Erythroblast (primary cell): ENCODE data around the gene MAST3.
"Not testable (repeated sequence)": the region's sequence is repeated elsewhere in the genome, so short reads cannot be mapped to it uniquely, and the experiment has no call there.

Experiments used
- DNase-seq, 2 experiments: peaks; one replicate each; lab custom pipeline; 2025; lab: John Stamatoyannopoulos, UW
- GATA1 ChIP-seq: IDR thresholded peaks from 2 replicates; pipeline ENCODE4 v1.6.1; 2011; ENCODE audit warnings: low read depth, mild to moderate bottlenecking, control low read depth, low read length, moderate library complexity
- POLR2A ChIP-seq: IDR thresholded peaks from 2 replicates; pipeline ENCODE4 v1.6.1; 2011; ENCODE audit warnings: mild to moderate bottlenecking, low read length

The MAST3 gene

DNA sequence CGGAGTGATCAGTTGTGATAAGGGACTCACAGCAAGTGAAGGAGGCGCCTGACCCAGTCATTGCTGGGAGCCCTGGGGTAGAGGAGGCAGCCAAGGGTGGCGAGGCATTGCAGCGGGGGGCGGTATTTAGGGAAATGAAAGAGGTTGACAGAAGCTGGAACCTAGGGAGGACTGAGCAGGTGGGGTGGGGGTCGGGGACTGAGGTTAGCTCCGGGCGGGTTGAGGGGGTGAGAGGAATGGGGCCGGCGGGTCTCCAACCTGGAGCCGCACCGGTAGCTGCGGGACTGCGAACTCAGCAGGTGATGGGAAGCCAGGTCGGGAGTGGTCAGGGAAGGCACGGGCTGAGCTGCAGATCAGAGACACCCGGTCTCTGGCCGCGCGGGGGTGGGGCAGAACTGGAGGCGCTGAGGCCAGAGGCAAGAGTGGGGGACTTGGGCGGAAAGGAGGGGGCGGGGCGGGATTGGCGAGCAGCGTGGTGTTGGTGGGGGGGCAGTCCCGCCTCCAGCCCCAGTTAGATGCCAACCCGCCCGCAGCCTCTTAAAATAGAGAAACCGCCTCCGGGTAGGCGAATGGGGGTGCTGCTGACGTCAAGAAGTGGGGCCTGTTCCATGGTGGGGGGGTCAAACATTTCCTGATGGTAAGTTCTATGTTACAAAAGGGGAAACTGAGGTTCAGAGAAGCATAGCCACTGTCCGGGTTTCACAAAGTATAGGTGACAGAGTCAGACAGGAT lies 1.5 kb downstream of the MAST3 start:
- peak; percentile 70 to 78 for DNase-seq
- TF ChIP-seq GATA1 (no peak), POLR2A (no peak)

DNA sequence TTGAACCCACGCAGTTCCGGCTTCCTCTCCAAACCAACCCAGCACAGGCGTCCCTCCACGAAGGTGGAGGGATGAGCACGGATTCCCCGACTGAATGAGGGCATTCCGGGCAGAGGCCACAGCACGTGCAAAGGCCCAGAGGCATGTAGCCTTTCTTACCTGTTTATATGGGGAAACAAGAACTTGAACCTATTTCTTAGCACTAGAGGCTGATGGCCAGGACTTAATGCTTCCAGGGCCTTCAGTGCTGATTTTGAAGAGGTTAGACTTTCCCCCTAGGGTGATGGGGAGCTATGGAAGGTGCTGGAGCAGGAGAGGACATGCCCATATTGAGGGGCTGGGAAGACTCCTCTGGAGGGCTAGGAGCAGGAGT lies 2.0 kb downstream of the MAST3 start:
- TF ChIP-seq GATA1: no peak
- DNase-seq: no peak

DNA sequence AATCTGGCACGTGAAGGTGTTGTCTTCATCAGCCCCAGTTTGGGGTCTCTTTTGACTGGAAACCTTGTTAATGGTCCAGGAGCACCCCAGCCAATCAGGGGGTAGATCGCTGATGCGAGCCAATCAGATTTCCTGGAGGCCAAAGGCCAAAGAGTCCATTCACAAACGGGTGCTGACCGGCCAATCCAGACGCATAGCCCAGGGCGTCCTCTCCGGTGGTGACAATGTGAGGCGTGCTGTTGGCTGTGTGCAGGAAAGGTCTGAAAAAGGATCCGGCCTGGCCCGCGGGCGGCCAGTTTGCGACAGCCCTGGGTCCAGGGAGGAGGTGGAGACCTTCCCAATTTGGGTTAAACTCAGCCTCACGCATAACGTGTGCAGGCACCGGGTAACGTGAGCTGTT lies 3.1 kb downstream of the MAST3 start:
- no peak for DNase-seq
- no peak for TF ChIP-seq POLR2A
- TF ChIP-seq GATA1: no peak

DNA sequence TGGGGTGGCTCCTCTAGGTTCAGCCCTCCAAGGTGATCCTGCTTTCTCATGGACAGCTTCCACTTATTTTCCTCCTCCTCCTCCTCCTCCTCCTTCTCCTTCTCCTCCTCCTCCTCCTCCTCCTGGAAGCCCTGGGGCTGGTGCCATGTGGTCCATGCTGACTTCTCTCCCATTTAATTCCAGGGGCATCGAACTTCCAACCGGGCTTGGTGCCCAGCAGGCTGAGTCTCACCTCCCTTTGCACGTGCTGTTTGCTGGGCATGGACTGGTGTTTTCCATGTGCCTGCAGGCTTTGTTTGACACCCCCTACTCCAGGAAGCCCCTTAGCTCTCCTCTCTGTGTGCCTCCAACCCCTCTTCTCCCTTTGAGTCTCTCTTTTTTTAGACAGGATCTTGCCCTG lies 3.7 kb downstream of the MAST3 start:
- TF ChIP-seq GATA1: no peak
- TF ChIP-seq POLR2A: no peak

DNA sequence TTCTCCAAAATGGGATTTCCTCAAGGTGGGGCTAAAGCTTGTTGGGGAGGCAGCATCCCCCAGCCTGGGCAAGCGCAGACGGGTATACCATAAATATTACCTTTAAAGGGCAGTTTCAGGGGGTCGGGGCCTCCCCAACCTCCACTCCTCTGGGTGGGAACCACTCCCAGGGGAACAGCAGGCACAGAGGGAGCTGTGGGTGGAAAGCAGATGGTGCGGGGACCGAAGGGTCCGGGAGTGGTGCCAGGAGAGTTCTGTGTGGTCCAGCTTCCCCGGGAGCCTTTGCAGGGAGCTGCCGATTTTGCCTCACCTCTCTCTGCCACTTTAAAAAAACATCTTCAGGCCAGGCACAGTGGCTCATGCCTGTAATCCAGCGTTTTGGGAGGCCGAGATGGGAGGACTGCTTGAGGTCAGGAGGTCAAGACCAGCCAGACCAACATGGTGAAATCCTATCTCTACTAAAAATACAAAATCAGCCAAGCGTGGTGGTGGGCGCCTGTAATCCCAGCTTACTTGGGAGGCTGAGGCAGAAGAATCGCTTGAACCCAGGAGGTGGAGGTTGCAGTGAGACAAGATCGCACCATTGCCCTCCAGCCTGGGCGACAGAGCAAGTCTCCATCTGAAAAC lies 5.5 kb downstream of the MAST3 start:
- TF ChIP-seq POLR2A (no peak), GATA1 (no peak)
- DNase-seq: no peak

More for the DNA sequence above, 3.7 kb downstream of the MAST3 start:
- no peak for DNase-seq

DNA sequence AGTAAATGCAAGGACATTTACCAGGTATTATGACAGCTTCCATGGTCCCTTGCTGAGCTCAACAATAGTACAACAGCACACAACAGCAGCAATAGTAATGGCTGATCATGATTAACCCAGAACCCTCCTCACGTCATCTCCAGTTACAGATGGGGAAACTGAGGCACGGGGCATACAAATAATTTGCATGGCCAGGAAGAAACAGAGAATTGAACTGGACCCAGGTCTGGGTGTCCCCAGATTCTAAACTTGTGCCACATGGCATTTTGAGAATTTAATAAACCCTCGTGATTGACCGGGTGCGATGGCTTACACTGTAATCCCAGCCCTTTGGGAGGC lies 7.2 kb downstream of the MAST3 start:
- DNase-seq: no peak
- TF ChIP-seq POLR2A: peak; percentile 8
- no peak for TF ChIP-seq GATA1

DNA sequence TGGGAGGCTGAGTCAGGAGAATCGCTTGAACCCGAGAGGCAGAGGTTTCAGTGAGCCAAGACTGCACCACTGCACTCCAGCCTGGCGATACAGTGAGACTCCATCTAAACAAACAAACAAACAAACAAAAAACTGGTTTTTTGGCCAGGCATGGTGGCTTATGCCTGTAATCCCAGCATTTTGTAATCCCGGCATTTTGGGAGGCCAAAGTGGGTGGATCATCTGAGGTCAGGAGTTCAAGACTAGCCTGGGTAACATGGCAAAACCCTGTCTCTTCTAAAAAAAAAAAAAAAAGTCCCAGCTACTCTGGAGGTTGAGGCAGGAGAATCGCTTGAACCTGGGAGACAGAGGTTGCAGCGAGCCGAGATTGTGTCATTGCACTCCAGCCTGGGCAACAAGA lies 7.7 kb downstream of the MAST3 start:
- peak; percentile 8 for TF ChIP-seq POLR2A
- not testable (repeated sequence) for DNase-seq

DNA sequence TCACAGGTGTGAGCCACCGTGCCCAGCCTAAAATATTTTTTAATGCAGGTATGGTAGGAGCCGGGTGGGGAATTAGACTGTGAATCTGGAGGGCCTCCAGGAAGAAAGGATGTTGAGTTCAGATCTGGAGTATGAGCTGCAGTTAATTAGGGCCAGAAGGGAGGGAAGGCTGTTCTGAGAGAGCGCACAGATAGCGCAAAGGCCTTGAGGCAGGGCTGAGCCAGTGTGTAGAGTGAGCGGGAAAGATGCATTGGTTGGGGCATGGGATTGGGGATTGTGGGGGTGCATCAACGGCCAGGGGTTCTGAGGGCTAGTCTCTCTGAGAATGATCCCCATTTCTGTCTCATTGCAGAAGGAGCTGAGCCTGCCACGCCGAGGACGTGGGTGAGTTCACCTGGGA lies 9.7 kb downstream of the MAST3 start:
- DNase-seq: no peak
- TF ChIP-seq GATA1: no peak
- TF ChIP-seq POLR2A: no peak

DNA sequence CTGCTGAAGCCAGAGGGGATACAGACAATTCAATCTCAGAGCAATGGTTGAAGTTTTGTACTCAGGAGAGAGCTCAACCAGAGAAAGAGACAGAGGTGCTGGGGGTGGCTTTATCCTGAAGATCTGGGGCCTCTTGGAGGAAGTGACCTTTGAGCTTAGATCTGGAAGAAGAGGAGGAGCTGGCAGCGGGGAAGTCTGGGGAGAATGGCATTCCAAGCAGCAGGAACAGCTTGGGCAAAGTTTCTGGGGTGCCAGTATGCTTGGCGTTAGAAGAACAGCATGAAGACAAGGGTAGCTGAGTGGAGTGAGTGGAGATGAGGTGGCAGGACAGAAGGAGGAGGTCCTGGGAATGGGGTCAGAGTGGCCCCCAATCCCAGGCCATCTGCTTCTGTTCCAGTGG lies 11.3 kb downstream of the MAST3 start:
- DNase-seq: no peak

DNA sequence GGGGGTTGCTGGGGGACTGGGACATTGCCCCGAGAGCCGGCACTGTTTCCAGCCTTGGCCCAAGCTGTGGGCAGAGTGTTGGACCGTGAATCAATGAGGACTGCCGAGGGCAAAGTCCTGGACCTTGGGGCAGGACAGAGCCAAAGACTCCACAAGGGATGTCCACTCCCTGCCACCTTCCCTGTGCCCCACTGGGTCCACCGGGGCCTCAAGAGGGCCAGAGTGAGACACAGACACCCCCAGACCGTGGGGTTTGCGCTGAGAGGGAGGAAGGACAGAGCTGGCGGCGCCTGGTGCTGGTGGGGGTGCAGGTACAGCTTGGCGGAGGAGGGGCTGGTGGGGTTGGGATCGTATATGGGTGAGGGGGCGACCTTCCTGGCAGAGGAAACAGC lies 11.8 kb downstream of the MAST3 start:
- TF ChIP-seq GATA1: no peak
- no peak for TF ChIP-seq POLR2A

More for the DNA sequence above, 11.3 kb downstream of the MAST3 start:
- TF ChIP-seq GATA1 (no peak), POLR2A (no peak)

DNA sequence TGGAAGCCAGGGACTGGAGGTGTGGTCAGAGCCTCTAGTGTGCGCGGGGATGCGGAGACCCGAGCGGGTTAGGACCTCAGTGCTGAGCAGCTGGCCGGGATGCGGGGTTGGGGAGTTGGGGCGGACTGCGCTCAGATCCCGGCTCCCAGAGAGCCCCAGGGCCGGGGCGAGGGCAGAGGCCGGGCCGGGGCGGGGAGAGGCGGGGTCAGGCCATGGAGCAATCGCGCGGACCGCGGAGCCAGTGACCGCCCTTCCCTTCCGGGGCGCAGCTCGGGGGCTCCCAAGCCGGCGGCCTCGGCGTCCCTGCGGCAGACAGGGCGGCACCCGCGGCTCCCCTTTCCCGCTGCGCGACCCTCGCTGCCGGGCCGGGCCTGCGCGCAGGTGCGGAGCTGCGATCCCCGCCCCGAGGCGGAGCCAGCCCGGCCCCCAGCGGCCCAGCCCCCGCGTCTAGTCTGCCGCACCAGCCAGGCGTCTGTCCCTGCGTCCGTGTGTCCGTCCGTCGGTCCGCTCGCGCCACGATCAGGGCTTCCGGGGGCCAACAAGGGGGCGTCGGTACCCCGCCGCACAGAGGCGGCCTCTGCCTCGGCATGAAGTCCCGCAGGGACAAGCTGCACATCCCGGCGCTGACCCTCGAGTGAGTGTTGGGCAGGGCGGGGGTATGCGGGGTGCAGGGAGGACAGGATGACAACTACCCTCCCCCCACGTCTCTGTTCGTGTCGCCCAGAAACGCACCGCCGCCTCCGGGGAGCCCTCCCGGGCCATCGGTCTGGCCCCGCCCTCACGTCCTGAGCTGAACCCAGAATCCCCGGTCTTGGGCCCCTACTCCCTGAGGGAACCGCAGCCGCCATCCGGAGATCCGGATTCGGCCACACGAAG lies 12.4 kb downstream of the MAST3 start:
- TF ChIP-seq POLR2A: no peak
- no peak for TF ChIP-seq GATA1
- DNase-seq: peak in 1 of 2 experiments; percentile 69

More for the DNA sequence above, 11.8 kb downstream of the MAST3 start:
- no peak for DNase-seq

DNA sequence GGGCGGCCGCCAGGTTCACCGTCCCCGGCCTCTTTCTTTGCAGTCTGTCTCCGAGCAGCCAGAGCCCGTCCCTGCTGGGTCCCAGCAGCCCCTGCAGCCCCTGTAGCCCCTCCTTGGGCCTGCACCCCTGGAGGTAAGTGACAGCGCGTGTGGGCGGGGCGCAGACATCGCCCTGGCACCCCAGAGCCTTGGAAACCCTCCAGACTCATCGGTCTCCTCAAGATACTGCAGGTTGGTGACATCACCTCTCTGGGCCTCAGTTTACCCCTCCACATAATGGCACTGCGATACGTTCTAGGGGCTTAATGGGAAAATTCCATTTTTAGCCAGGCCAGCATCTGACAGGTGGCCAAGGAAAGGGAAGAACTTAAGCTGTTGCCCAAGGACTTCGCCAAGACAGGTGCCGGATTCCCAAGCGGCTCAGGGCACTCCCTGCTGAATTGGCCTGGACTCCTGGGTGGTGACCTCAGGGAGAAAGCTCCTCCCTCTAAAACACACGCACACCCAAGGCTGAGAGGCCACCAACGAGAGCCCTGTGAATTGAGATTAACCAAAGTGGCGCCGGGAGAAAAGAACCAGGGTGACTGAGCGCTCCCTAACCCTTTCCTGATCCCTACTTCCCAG lies 13.1 kb downstream of the MAST3 start:
- peak in 1 of 2 experiments; percentile 57 for DNase-seq
- TF ChIP-seq GATA1 (no peak), POLR2A (no peak)

DNA sequence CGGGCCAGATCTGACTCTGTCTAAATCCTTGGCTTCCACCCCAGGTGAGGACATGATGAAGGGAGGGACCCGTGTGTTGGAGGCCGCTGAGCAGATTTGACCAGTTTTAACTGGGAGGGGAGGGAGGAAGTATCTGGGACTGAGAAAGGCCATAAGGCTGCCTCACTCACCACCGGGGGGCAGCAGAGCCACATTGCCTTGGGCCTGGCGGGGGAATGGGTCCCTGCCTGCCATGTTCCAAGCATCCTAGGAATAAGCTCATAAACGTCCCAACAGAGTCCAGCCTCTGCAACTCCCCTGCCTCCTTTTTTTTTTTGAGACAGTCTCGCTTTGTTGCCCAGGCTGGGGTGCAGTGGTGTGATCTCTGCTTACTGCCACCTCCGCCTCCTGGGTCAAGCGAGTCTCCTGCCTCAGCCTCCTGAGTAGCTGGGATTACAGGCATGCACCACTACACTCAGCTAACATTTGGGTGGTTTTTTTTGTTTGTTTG lies 15.5 kb downstream of the MAST3 start:
- DNase-seq: peak; percentile 80 to 92
- TF ChIP-seq GATA1: no peak
- TF ChIP-seq POLR2A: no peak
